K562 (cell line): Measurements from ENCODE around the gene ADGRB2.

ENCODE experiments used
- KDM5B ChIP-seq: fragments of 200-600 bp; sonication (generic); IDR thresholded peaks from 2 replicates; pipeline ENCODE4 v1.6.1; 2012; ENCODE audit warnings: low read depth, mild to moderate bottlenecking, moderate library complexity, low read length, control low read depth, inconsistent platforms; ENCODE audit not compliant: insufficient replicate concordance
- TF ChIP-seq, protein P1 (sequence below): fragments of 450-650 bp; IDR thresholded peaks from 2 replicates; pipeline ENCODE4 v1.6.1; 2016; ENCODE audit warnings: missing biosample characterization, missing genetic modification characterization

DNA sequence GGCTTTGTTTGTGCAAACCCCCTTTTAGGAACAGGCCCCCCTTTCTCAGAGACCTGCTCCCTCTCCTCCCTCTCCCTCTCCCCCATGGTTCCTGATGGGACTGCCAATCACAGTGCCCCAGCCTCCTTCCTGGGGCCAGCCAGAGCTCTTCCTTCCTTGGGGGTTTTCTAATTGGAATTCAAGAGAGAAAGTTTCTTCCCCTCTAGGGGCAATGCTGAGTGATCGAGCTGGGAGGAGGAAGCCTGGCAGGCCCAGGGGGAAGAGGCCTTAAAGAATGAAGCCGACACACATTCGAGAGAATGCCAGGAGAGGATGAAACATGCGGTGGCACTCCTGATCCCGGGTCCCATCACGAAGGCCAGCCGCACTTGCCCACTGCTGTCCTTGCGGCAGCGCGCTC lies 39.0 kb downstream of the ADGRB2 start:
- TF ChIP-seq KDM5B: no peak
- TF ChIP-seq, protein P1, sequence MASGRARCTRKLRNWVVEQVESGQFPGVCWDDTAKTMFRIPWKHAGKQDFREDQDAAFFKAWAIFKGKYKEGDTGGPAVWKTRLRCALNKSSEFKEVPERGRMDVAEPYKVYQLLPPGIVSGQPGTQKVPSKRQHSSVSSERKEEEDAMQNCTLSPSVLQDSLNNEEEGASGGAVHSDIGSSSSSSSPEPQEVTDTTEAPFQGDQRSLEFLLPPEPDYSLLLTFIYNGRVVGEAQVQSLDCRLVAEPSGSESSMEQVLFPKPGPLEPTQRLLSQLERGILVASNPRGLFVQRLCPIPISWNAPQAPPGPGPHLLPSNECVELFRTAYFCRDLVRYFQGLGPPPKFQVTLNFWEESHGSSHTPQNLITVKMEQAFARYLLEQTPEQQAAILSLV (tag): no peak
